Fibroblast of pulmonary artery (primary cell): Measurements from ENCODE around the gene PPP1R3D.

ENCODE experiments used
- DNase-seq: peaks from one replicate; pipeline ENCODE4 v3.0.0-alpha.2; 2010; ENCODE audit warnings: low read depth
- H3K4me3 ChIP-seq: replicated peaks from 2 replicates; pipeline ENCODE4 v1.5.1; 2011; ENCODE audit warnings: low read depth, mild to moderate bottlenecking, control low read depth, low read length, moderate library complexity
- TF ChIP-seq, protein P1 (sequence below): IDR thresholded peaks from 2 replicates; pipeline ENCODE4 v1.5.1; 2011; ENCODE audit warnings: mild to moderate bottlenecking, control low read depth, low read length, inconsistent platforms; ENCODE audit errors: missing control alignments

The PPP1R3D gene

DNA sequence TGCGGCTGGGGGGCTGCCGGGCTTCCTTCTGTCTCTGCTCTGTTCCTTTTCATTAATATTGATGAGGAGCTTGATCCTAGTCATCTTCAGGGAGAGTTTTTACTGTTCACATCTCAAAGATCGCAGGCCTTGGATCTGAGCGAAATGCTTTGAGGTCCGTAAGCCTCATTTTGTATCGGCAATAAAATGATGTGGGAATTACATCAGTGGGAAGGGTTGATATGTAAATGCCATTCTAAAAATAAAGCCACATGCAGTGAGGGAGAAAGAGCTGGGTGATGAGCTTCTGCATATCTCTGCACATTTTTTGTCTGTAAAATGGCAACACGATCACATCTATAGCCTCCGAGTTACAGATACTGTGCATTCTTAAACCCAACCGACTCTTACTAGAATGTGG lies 43.0 kb upstream of the PPP1R3D start:
- TF ChIP-seq, protein P1, sequence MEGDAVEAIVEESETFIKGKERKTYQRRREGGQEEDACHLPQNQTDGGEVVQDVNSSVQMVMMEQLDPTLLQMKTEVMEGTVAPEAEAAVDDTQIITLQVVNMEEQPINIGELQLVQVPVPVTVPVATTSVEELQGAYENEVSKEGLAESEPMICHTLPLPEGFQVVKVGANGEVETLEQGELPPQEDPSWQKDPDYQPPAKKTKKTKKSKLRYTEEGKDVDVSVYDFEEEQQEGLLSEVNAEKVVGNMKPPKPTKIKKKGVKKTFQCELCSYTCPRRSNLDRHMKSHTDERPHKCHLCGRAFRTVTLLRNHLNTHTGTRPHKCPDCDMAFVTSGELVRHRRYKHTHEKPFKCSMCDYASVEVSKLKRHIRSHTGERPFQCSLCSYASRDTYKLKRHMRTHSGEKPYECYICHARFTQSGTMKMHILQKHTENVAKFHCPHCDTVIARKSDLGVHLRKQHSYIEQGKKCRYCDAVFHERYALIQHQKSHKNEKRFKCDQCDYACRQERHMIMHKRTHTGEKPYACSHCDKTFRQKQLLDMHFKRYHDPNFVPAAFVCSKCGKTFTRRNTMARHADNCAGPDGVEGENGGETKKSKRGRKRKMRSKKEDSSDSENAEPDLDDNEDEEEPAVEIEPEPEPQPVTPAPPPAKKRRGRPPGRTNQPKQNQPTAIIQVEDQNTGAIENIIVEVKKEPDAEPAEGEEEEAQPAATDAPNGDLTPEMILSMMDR = no peak
- DNase-seq = no peak
- H3K4me3 ChIP-seq = no peak overlapping the region

DNA sequence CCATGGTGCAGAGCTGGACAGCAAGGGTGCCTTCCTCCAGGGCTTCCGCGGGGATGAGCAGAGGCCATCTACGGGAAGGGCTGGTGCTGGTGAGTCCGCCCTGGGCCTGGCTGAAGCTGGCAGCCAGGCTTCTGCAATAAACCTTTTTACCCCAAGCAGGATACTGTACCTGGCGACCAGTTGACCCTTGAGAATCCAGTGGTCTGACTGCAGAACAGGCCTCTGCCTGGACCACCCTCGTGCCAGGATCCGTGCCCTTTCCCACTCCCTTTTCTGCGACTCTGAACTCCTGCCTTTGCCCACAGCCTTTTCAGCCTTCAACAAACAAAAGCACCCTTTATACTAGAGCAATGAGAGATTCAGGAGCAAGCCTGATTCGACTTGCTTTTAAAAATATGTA lies 37.0 kb upstream of the PPP1R3D start:
- TF ChIP-seq, protein P1 = no peak
- no peak for DNase-seq
- no peak overlapping the region for H3K4me3 ChIP-seq

DNA sequence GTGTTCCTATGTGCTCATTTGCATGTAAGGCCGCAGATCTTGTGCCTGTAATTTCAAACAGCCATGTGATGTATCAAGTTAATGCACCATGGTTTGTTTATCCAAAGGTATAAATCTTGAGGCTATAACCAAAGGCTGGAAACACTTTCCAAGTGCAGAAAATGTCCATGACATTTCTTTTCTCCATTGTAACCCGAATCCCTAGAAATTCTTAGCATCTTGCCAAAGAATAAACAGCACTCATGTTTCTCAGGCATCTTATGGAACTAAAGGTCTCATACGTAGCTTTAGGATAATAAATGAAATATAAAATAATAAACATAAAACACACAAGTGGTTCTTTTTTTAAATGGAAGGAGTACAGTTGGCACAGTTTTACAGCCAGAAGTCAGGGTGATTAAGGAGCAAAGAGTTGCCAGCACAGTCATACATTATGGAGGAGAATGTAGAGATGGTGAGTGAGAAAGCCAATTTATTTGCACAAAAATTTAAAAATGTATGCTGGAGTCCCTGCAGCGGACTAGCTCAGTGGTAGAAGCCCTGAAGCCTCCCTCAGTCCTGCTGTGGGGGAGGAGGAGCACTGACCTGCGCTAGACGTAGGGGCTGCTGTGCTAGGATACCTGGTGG lies 36.2 kb upstream of the PPP1R3D start:
- H3K4me3 ChIP-seq = no peak overlapping the region
- DNase-seq = no peak
- TF ChIP-seq, protein P1 = no peak

DNA sequence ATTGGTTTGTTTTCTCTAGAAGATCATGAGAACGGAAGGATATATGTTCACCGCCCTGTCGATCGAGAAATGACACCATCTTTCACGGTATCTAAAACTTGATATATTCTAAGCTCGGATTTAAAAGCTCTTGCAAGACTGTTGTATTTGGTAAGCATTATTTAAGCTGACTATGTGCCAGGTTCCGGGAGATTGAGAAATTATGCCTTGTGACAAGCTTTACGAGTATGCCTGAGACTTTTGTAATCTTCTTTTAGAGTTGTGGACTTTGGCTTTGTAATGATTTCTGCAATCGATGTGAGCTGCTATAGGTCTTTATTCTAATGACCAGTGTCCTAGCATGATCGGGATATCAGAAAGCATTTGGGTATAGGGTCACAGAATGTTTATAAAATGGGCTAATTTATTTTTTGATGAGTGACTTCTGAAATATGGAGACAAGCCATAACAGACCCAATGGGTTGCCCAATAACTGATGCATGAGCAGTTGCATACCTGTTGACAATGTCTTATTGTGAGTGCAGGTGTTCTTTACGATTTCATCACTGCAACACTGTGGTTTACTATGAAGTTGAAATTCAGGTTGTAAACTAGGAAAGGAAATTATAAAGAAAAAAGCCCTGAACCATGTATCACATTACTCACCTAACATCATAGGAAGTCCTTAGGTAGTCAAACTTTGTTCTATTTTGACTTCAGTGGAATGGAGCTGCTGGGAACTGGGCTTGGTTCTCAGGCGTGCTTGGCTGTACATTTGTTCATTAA lies 32.1 kb upstream of the PPP1R3D start:
- H3K4me3 ChIP-seq = no peak overlapping the region
- DNase-seq = no peak
- TF ChIP-seq, protein P1 = no peak

DNA sequence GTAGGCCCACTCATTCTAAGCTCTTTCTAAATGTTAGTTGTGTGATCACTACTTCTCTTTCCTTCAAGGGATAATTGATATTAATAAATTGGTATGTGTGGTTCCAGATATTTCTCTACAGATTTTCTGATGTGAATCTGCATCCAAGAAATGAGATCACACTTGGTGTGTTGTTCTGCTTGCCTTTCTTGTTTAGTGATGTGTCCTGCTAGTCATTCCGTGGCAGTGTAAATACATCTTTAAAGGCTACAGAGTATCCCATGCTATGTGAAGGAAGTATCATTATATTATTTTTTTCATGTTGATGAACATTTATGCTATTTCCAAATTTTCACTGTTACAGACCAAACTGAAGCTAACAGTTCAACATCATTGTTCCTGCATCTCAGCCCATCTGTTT lies 31.3 kb upstream of the PPP1R3D start:
- no peak for DNase-seq
- no peak overlapping the region for H3K4me3 ChIP-seq
- TF ChIP-seq, protein P1 = no peak

DNA sequence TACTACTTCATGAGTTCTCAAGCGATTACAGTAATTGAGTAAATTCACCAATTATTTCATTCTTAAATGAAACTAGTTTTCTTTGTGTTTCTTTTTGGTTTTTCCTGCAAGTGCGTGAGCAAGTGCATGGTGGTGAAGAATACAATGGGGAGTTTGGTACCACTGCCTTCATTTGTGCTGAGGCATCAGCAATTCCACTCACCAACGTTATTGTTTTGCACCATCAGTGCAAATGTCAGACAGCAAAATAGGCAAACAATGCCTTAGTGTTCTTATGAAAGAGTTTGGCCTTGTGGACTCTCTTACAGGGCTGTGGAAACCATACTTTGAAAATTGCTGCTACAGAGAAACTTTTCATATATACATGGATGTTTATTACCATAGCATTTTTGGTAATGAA lies 26.3 kb upstream of the PPP1R3D start:
- no peak for DNase-seq
- no peak overlapping the region for H3K4me3 ChIP-seq
- TF ChIP-seq, protein P1 = no peak
